Transverse colon (tissue), 4 donors: ENCODE data around the gene UBE2Q1.

Source experiments
- CTCF ChIP-seq, 5 experiments: fragments of 200-600 bp in 3 of 5; fragments of 450-650 bp in 2 of 5; sonication (generic) in 3 of 5; IDR thresholded peaks; 1 replicate in 2 of 5; 2 replicates in 3 of 5; pipeline ENCODE4 v1.5.1; 2016 to 2017; ENCODE audit warnings: antibody characterized with exemption in 5 of 5, inconsistent platforms in 3 of 5, mild to moderate bottlenecking in 2 of 5, moderate library complexity in 1 of 5
- EP300 ChIP-seq: sonication (generic); formaldehyde crosslinking; IDR thresholded peaks from one replicate; pipeline ENCODE4 v1.6.1; 2017; ENCODE audit warnings: antibody characterized with exemption, low read depth
- POLR2A ChIP-seq: fragments of 450-650 bp; IDR thresholded peaks from one replicate; pipeline ENCODE4 v1.6.1; 2016; ENCODE audit warnings: antibody characterized with exemption, mild to moderate bottlenecking, moderate library complexity
- POLR2AphosphoS5 ChIP-seq, 3 donors: sonication (generic); formaldehyde crosslinking; IDR thresholded peaks; one replicate each; pipeline ENCODE4 v1.6.1; 2016; ENCODE audit warnings: antibody characterized with exemption in 3 of 3

GRCh38 chr1:154591206-154591605 lies 32.7 kb upstream of the UBE2Q1 start:
- TF ChIP-seq CTCF (IDR thresholded peaks at IDR 0.05) (no peak), POLR2A (no peak), POLR2AphosphoS5 (IDR thresholded peaks at IDR 0.05) (no peak), EP300 (no peak)
